Tibial nerve (tissue), 4 donors: Measurements from ENCODE around the gene TMEM97.

Source experiments
- EP300 ChIP-seq, 2 donors: sonication (generic); formaldehyde crosslinking; IDR thresholded peaks; one replicate each; pipeline ENCODE4 v1.6.1; 2017; ENCODE audit warnings: antibody characterized with exemption in 2 of 2, mild to moderate bottlenecking in 1 of 2
- POLR2A ChIP-seq, 2 donors: fragments of 450-650 bp; IDR thresholded peaks; one replicate each; pipeline ENCODE4 v1.6.1; 2017; ENCODE audit warnings: antibody characterized with exemption in 2 of 2, mild to moderate bottlenecking in 2 of 2, moderate library complexity in 2 of 2
- TF ChIP-seq, protein P1 (sequence below), 5 experiments: fragments of 200-600 bp in 3 of 5; fragments of 450-650 bp in 2 of 5; sonication (generic) in 3 of 5; IDR thresholded peaks; one replicate each; pipeline ENCODE4 v1.5.1; 2016 to 2019; ENCODE audit warnings: antibody characterized with exemption in 5 of 5, mild to moderate bottlenecking in 3 of 5, moderate library complexity in 2 of 5

DNA sequence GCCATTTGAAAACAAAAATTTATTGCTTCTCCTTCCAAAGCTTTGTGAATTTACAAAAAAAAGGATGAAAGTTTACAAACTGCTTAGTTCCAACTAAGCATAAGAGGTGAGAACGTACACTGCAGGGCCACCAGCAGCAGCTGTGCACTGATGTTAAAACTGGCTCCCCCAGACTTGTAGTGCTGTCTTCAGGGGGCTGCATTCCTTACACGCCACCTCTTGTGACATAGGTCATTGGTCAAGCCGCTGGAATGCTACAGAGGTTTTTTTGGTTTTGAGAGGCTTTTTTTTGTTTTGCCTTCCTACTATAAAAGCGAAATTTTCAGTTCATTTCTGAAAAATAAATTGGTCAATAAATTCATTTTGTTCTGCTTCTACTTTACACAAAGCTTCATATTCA, 9.3 kb downstream of the TMEM97 start:
- TF ChIP-seq, protein P1, sequence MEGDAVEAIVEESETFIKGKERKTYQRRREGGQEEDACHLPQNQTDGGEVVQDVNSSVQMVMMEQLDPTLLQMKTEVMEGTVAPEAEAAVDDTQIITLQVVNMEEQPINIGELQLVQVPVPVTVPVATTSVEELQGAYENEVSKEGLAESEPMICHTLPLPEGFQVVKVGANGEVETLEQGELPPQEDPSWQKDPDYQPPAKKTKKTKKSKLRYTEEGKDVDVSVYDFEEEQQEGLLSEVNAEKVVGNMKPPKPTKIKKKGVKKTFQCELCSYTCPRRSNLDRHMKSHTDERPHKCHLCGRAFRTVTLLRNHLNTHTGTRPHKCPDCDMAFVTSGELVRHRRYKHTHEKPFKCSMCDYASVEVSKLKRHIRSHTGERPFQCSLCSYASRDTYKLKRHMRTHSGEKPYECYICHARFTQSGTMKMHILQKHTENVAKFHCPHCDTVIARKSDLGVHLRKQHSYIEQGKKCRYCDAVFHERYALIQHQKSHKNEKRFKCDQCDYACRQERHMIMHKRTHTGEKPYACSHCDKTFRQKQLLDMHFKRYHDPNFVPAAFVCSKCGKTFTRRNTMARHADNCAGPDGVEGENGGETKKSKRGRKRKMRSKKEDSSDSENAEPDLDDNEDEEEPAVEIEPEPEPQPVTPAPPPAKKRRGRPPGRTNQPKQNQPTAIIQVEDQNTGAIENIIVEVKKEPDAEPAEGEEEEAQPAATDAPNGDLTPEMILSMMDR (IDR thresholded peaks at IDR 0.05) = no peak
- TF ChIP-seq POLR2A (IDR thresholded peaks at IDR 0.05) (no peak), EP300 (IDR thresholded peaks at IDR 0.05) (no peak)
